DLD1 (cell line): ENCODE measurements around the gene TPM1.

Experiments used
- in situ Hi-C: cut with HindIII; loops from 2 replicates; pipeline ENCODE4 v1.10.0; 2017; ENCODE audit warnings: low sequenced_read_pairs

Gene TPM1

DNA sequence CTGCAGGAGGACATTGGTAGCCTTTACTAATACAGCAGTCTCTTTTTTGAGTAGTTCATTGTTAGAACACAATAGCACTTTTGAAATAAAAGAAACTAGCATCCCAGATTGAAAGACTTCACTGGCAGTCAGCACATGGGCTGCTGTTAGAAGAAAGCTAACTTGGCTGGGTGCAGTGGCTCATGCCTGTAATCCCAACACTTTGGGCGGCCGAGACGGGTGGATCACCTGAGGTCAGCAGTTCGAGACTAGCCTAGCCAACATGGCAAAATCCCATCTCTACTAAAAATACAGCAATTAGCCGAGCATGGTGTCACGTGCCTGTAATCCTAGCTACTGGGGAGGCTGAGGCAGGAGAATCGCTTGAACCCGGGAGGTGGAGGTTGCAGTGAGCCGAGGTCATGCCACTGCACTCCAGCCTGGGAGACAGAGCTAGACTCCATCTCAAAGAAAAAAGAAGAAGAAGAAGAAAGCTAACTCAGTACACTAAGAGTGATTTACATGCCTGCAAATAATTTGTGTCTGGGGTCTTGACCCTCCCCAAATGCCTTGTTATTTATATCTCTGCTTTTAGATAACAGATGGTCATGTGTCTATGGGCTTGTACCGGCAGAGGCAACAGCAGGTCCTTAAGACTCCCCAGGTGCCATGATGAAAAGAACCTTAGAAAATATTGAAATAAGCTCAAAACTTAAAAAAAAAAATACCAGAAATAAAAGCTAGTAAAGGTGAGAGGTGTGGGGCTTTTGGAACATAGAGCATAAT lies 9.7 kb downstream of the TPM1 start:
- in situ Hi-C loops = no loop called here

DNA sequence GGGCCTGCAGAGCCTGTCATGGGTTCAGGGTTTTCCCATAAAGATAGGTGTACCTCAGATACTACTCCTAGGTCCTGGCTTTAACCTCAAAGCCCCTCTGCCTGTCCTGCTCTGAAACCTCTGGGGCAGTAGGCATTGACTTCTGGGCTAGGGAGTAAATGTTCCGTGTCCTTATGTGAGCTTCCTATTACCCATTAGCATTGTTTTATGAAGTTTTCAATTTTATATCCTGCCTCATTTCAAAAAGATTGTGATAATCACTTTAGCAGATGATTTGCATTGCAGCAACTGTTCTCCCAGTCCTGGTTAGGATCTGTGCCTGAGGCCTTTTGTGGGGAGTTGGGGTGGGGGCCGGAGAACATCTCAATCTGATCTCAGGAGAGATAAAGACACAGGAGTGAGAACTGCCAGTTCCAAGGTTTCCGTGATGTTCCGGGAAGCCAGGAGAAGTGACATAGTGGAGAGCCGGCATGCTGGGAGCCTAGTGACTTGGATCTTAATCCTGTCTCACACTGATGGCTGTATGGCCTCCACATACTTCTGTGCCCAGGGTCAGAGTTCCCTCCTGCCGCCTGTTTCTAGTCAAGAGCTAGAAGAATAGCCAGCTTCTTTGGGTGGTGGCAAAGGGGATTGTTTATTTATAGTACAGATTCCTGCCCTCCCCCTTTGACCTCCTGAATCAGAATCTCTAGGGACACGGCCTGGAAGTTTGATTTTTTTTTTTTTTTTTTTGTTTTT lies 10.6 kb downstream of the TPM1 start:
- in situ Hi-C loops = no loop called here

DNA sequence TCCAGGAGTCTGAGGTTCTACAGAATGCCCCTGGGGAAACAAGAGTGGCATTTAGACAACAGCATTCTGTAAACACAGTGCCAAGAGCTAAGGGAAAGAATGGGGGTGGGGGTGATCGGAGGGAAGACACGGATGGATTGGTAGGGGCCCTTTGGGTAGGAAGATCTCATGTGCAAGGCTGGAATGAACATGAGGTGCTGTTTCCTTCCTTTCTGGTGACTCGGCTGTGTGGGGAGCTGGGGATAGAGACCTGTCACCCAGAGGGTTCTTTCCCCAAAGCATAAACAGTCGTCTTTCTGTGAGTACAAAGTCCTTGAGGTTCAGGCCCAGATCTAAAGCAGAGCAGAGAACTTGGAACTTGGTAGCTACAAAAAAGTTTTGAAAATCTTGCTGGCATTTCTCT lies 11.7 kb downstream of the TPM1 start:
- in situ Hi-C loops = no loop called here

DNA sequence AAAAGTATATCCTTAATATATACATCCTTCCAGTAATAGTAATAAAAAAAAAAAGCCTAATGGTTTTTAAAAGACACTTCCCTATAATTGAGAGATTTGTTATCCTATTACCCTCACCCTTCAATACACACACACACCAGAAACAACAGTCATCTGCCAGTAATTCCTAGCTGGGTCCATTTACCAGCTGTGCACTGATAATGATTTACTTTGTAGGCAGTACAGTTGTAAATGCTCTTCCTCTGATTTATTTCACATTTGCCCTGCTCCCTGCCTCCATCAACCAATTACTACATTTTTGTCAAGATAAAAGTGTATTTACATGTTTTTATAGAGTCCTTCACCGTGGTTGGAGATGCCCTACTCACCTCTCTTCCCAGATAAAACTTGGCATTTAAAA lies 12.4 kb downstream of the TPM1 start:
- in situ Hi-C loops = no loop called here

DNA sequence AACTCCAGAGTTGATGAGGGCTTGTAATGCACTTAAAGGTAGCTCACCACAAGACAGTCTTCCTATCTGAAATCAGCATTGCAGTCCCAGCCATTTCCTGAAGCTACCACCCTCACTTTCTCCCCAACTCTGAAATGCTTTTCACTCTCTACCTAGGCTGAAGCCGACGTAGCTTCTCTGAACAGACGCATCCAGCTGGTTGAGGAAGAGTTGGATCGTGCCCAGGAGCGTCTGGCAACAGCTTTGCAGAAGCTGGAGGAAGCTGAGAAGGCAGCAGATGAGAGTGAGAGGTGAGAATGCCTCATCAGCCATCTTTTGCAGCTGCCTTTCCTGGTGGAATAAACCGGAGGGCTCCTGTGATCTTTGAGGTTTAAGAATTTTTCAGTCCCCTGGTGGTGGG lies 14.3 kb downstream of the TPM1 start:
- in situ Hi-C loops = no loop called here

DNA sequence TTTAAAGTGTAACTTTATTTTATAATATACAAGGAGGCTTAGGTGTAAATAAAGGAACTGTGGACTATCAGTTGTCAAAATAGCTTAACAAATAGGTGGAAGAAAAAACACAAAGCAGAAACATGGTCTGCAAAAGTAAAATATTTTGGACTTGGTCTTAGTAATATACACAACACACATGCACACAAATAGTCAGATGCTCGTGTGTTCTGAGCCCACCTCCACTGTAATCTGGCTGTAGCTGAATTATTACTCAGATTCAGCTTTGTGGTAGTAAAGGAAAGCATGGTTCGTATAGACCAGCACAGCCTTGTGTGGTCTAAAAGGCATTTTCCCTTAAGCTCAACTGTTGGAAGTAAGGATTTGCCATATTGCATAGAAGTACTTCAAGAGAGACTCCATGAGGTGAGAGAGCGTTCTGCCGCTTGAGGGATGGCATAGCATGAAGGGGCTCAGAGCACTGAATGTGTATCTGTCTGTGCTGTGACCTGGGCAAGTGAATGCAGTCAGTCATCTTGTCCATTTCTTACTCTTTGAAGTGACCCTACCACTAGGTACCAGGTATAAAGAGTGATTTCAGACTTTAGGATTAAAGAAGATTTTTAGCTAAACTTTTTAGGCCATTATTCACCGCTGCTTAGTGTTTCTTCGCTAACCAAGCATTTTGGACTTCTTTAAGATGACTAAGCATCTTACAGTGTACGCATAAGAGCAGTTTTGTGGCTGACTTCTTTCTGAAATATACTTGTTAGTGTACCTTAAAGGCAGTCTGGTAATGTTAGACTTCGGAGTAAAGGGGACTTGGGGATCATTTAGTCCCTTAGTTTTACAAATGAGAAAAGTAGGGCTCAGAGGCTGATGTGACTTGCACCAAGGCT lies 15.2 kb downstream of the TPM1 start:
- in situ Hi-C loops = no loop called here

DNA sequence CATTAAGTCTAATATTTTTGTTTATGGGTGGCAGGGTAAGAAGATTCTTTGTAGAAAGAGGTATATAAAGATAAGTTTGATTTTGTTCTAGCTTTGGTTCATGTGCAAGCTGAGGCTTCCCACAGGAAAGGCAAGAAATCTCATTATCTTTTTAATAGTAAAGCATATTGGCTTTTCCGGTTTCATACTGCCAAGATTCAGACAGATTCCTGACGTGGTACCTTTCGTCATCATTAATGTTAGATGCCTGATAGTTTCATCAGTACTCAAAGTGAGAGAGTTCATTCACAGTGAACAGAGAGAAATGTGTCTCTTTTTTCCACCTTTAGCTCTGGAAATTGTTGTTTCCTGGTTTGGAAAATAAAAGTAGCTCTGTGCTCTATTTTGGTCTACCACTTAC lies 16.5 kb downstream of the TPM1 start:
- in situ Hi-C loops = no loop called here

DNA sequence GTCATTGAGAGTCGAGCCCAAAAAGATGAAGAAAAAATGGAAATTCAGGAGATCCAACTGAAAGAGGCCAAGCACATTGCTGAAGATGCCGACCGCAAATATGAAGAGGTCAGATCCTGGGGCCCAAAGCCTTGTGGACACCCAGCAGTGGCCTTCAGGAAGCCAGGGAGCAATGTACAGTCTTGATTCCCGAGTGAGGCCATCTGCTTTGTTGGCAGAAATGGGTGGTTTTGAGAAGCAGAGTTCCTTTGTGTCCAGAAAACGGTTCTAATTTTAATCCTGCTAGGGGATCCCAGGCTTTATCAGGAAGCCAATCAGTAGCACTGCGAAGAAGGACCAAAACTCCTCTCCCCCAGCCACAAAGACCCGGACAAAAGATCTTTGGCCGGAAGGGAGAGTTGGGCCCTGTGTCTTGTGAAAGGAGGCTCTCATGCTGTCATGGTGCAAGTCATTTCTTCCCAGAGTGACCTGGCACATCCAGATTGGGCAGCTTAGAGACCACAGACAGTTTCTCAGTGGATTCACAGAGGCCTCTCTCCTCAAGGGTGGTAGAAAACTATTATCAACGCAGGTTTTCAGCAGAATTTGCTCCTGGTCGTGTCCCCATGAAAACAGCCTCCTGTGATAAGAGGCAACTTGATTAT lies 17.1 kb downstream of the TPM1 start:
- in situ Hi-C loops = no loop called here

DNA sequence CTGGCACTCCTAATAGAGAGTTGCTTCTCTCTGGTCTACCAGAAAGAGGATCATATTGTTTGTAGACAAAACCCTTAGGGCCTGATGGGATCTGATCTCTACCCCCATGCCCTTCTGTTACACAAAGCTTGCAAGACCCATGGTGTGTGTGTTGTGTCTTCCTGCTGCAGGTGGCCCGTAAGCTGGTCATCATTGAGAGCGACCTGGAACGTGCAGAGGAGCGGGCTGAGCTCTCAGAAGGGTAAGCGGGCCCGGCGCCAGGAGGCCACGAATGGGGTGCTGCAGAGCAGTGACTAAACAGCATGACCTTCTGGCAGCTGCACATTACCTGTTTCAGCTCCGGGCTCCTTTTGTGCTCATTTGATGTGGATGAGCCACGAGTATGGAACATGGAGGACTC lies 18.2 kb downstream of the TPM1 start:
- in situ Hi-C loops = no loop called here

DNA sequence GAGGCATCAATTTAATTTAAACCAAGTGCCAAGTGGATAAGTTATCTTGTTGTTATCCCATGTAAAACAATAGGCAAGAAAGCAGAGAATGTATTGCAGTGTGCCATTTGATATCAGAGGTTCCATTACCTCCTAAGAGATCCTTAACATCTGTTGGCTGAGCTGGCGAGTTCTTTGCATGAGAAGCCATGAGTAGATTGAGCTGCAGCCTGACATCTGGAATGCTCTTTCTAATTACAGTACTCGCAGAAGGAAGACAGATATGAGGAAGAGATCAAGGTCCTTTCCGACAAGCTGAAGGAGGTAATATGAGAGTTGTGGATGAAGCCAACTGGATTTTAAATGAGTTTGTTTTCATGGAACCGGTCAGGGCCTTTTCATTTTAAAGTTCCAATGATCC lies 19.4 kb downstream of the TPM1 start:
- in situ Hi-C loops = no loop called here

DNA sequence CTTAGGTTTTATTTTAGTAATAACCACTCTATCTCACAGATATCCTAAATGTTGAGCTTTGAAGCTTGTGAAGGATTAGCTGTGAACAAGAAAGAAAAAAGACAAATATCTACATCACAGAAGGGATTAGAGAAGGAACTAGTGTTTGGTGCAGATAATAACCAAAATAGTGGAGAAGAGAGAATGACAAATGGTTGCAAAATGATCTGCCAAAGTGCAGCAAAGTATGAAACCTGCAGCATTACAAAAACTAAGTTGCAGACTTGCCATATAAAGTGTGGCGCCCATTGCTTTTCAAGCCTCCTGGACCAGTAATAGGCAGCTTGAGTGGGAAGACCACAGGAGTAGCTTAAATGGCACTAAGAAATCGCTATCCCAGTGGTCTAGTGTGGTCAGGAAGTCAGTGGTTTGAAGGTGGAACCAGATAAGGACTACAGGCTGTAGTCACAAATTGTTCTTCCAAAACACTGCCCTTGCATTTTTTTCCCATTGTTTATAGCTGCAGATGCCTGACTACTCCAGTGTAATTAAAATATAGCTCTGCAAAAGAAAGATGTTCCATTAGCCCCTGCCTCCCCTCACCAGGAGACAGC lies 20.7 kb downstream of the TPM1 start:
- in situ Hi-C loops = no loop called here

DNA sequence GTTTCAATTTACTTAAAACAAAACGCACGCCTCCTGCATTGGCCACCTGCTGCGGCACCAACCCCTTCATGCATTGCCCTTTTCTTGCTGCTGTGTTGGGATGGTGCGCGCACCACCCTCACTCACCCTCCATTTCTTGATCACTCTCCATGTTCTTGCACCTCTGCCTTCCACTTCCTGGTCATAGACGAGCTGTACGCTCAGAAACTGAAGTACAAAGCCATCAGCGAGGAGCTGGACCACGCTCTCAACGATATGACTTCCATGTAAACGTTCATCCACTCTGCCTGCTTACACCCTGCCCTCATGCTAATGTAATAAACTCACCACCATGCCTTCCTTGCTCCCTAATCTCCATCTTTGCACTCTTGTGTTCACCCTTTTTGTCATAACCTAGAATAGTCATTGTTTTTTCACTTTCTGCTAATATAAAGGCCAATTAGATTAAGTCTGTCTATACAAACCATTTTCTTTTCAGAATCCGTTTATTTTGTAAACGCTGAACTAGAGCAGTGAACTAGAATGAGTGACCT lies 21.4 kb downstream of the TPM1 start:
- in situ Hi-C loops = no loop called here

DNA sequence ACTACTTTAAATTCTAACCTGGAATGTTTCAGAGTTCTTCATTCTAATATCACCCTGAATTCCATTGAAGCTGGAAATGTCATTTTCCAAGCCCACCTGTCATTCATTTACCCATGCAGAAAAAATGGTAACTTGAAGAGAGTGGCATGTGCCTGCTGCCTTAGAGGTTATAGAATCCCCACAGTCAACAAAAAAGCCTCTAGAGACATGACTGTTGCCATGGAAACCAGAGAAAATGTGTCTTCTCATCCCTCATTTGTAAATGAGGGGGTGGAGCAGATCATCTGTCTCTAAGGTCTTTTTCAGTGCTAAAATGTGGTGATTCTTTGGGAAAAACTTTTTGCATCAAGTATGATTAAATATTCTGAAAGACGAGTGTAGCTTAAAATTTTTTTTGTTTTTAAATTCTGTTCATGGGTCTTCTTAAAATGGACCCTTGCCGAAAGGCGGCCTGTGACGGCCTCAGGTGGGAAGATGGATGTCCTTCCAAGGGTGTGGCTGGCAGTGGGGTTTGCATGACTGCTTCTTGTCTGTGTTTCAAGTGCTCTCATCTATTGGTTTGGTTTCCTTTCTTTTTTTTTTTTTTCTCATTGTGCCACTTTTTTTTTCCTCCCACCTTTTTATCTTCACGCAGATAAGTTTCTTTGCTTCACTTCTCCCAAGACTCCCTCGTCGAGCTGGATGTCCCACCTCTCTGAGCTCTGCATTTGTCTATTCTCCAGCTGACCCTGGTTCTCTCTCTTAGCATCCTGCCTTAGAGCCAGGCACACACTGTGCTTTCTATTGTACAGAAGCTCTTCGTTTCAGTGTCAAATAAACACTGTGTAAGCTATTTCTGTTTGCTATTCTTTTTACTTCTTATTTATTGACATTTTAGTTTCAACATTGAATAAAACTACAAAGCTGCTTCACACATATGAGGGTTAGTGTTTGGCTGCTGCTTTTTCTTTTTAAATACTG lies 23.0 kb downstream of the TPM1 start:
- in situ Hi-C loops = no loop called here

DNA sequence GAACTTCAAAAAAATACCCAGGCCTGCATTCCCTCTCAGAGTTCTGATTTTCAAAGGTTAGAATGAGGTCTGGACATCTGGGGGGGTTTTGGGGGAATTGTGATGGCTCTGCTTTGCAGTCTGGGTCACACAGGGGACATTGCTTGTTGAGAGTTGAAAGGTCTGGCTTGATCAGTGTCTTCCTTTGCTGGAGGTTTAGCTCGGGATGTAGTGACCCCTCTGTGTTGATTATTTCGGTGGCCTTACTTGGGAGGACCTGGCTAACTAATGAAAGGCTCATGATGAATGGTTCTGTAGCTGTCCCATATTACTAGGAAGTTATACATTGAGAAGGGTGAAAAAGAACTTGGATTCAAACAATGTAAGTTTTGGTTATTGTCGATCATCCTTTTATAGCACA lies 23.7 kb downstream of the TPM1 start:
- in situ Hi-C loops = no loop called here

DNA sequence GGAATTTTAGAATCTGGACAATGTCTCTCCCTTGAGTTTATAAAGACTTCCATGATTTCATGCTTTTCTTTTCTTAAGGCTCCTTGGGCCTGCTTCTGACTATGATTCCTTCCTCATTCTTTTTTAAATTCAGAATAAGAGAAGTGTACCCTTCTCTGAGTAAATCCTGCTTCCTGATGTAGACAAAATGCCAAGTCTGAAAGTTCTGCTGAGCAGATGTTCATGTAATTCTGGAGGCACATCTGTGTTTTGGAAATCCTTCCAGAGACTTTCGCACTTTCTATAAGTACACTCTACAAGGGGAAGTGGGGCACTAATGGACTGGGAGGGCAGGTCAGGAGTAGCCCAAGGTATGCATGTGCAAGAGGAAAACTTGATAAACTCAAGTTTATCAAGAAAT lies 24.8 kb downstream of the TPM1 start:
- in situ Hi-C loops = no loop called here

DNA sequence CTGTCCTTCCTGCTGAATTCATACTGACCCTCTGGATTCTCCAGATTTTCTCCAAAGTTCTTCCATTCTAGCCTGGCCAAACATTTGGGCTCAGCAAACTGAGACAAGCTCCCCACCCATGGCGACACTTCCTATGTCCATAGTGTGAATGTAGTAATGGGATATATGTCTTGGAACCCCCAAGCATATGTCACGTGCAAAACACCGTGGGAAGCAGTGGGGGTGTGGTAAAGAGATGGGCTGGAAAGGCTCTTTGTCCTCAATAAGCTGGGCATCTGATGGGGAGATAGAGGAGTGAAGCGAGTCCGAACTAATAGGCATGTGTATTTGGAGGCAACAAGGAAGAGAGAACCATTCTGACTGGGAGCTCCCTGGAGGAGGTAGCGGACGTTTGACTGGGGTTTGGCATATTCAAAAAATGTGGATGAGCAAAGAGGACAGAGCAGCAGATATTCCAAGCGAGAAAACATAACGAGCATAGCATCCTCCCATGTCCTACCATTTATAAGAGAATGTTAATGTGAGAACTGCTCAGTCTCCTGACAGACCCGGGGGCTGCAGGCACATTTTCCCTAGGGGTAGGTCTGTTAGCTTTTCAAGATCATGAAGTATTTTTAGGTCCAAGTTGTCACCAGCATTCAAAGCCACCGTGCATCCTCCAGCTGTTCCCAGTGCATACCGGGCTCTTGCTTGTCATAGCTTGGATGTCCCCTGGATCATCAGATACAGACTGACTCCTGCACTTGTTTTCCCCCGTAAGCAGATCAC lies 25.6 kb downstream of the TPM1 start:
- in situ Hi-C loops = no loop called here

DNA sequence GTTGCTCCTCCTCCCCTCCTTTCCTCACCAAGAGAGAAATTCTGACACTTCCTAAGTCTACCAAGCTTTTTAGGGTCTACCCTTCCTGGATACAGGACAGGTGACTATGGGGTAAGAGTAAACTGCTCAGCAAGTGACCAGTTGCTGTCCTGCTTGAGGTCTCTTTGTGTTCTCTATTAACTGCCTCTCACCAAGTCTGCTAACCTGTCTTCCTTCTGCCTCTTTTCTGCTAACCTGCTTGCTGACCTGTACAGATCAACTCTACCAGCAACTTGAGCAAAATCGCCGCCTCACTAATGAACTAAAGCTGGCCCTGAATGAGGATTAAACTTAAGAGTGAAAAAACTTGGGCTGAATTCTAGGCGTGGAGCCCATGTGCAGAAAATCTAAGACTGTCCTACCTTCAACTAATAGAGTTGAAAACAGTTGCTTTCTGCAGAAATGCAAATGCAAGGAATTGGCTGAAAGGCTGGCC lies 27.1 kb downstream of the TPM1 start:
- in situ Hi-C loops = no loop called here

DNA sequence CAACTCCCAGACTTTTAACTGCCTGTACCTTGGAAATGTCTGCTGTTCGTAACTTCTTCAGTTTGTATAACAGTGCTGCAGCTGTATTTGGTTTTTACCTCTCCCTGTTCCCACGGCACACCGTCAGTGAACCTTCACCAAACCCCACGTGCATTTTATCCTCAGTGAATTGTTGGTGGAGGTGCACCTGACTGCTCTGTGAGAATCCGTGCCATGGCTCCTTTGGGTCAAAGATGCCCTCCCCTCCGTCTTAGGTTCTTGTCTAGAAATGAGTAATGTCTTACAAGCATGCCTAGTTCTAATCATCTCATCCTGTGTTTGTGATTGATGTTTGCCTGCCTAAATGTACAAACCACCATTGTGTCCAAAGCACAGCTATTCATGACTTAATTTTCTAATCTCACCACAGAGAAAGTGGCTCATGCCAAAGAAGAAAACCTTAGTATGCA lies 28.2 kb downstream of the TPM1 start:
- in situ Hi-C loops = no loop called here
